GM18526 (cell line): Measurements from ENCODE around the gene NUDT3.

ENCODE experiments used
- POLR2A ChIP-seq: IDR thresholded peaks from 3 replicates; pipeline ENCODE4 v1.6.1; 2011; ENCODE audit not compliant: insufficient read length; ENCODE audit errors: extremely low read depth

Gene NUDT3

GRCh38 chr6:34235307-34236130 lies 156.9 kb downstream of the NUDT3 start:
- peak; percentile 35 for TF ChIP-seq POLR2A

- TF ChIP-seq POLR2A, result no peak
Measured at GRCh38 chr6:34234667-34235306, 157.7 kb downstream of the NUDT3 start.

- no peak for TF ChIP-seq POLR2A
Measured at GRCh38 chr6:34233867-34234266, 158.6 kb downstream of the NUDT3 start.

- TF ChIP-seq POLR2A, result no peak
Measured at GRCh38 chr6:34232901-34233300, 159.6 kb downstream of the NUDT3 start.

GRCh38 chr6:34231566-34232336 lies 160.7 kb downstream of the NUDT3 start:
- TF ChIP-seq POLR2A, result no peak

- TF ChIP-seq POLR2A, result no peak
Measured at GRCh38 chr6:34230653-34231371, 161.7 kb downstream of the NUDT3 start.

- TF ChIP-seq POLR2A, result no peak
Measured at GRCh38 chr6:34229877-34230276, 162.6 kb downstream of the NUDT3 start.
